ENCODE results near the gene SINHCAF.

- TF ChIP-seq SP4 (IDR thresholded peaks at IDR 0.05; ENCODE audit: low read length): no peak
- no peak for TF ChIP-seq CTCF (IDR thresholded peaks at IDR 0.05; ENCODE audit: control extremely low read depth in 1 of 3, insufficient read depth in 1 of 3, low read depth in 1 of 3, low read length in 3 of 3)
- TF ChIP-seq SRF (IDR thresholded peaks at IDR 0.05; ENCODE audit: low read depth, low read length): no peak
Observed at GRCh38 chr12:31248815-31249214, 77.1 kb downstream of the SINHCAF start.
